HG03064 (cell line): ENCODE results near the gene GNAZ.

Experiments
- ATAC-seq: cut with Tn5 transposase; IDR thresholded peaks from one replicate; pipeline ENCODE4 v1.9.1; 2021; ENCODE audit warnings: low read depth; ENCODE audit not compliant: unreplicated experiment

The GNAZ gene

GRCh38 chr22:23063539-23064380, 6.6 kb upstream of the GNAZ start:
- no peak for ATAC-seq

- no peak for ATAC-seq
Measured at GRCh38 chr22:23064381-23065068, 5.8 kb upstream of the GNAZ start.

- no peak for ATAC-seq
Measured at GRCh38 chr22:23065069-23065451, 5.3 kb upstream of the GNAZ start.

GRCh38 chr22:23065495-23066122, 4.7 kb upstream of the GNAZ start:
- ATAC-seq = no peak

- no peak for ATAC-seq
Measured at GRCh38 chr22:23066200-23067022, 3.9 kb upstream of the GNAZ start.

GRCh38 chr22:23067023-23067650, 3.2 kb upstream of the GNAZ start:
- no peak for ATAC-seq

- ATAC-seq = no peak
Measured at GRCh38 chr22:23067691-23068090, 2.6 kb upstream of the GNAZ start.

GRCh38 chr22:23068096-23068831, 2.1 kb upstream of the GNAZ start:
- ATAC-seq = no peak

GRCh38 chr22:23068832-23069385, 1.4 kb upstream of the GNAZ start:
- no peak for ATAC-seq

GRCh38 chr22:23069502-23070357, 589 bp upstream of the GNAZ start:
- ATAC-seq = peak; percentile 50

- no peak for ATAC-seq
Measured at GRCh38 chr22:23071230-23072076, 1.1 kb downstream of the GNAZ start.

- no peak for ATAC-seq
Measured at GRCh38 chr22:23072077-23072910, 2.0 kb downstream of the GNAZ start.

GRCh38 chr22:23072911-23073491, 2.7 kb downstream of the GNAZ start:
- ATAC-seq = no peak

GRCh38 chr22:23073526-23074229, 3.4 kb downstream of the GNAZ start:
- no peak for ATAC-seq

- ATAC-seq = no peak
Measured at GRCh38 chr22:23074451-23074850, 4.1 kb downstream of the GNAZ start.

- no peak for ATAC-seq
Measured at GRCh38 chr22:23075050-23075449, 4.7 kb downstream of the GNAZ start.
